MCF 10A (cell line): ENCODE measurements around the gene TNS3. TPM values are rescaled to one million over a fixed set of nuclear protein-coding genes. Genes with fewer than 3 reads are reported as not detected.
"Not testable (repeated sequence)": the region's sequence is repeated elsewhere in the genome, so short reads cannot be mapped to it uniquely, and the experiment has no call there.

Experiments used
- BruUV-seq: library from RNA; stranded (reverse); fragments of 400-500 nt; replicated peaks from 2 replicates; lab custom pipeline; 2021; lab: Mats Ljungman, UMichigan
- CTCF ChIA-PET: fragments of 300-600 bp; sonication (Branson Sonifier 250); formaldehyde crosslinking; extraction: SDS; loops from one replicate; lab custom pipeline; 2021; ENCODE audit warnings: antibody characterized with exemption, inconsistent platforms; lab: Yijun Ruan, JAX
- POLR2A ChIA-PET: fragments of 300-600, 350-650 bp; sonication (Branson Sonifier 250); formaldehyde crosslinking; extraction: SDS; loops from one replicate; lab custom pipeline; 2020; ENCODE audit warnings: antibody characterized with exemption, inconsistent platforms; lab: Yijun Ruan, JAX
- DNase-seq: peaks from one replicate; pipeline ENCODE4 v3.0.0-alpha.2; 2018; ENCODE audit not compliant: unreplicated experiment
- H3K27ac Mint-ChIP-seq: one replicate; pipeline ENCODE4 v1.8.0; 2022; ENCODE audit warnings: mild to moderate bottlenecking, low read depth, mixed read lengths; ENCODE audit not compliant: unreplicated experiment
- H3K27me3 Mint-ChIP-seq: one replicate; pipeline ENCODE4 v1.8.0; 2022; ENCODE audit warnings: mixed read lengths; ENCODE audit not compliant: insufficient read depth, unreplicated experiment
- H3K36me3 Mint-ChIP-seq: one replicate; pipeline ENCODE4 v1.8.0; 2022; ENCODE audit warnings: mild to moderate bottlenecking, moderate library complexity, mixed read lengths; ENCODE audit not compliant: insufficient read depth, unreplicated experiment
- H3K4me1 Mint-ChIP-seq: one replicate; pipeline ENCODE4 v1.8.0; 2022; ENCODE audit warnings: mixed read lengths; ENCODE audit not compliant: insufficient read depth, unreplicated experiment
- H3K4me3 Mint-ChIP-seq: one replicate; pipeline ENCODE4 v1.8.0; 2022; ENCODE audit warnings: mild to moderate bottlenecking, moderate library complexity, mixed read lengths; ENCODE audit not compliant: unreplicated experiment
- H3K9me3 Mint-ChIP-seq: one replicate; pipeline ENCODE4 v1.8.0; 2022; ENCODE audit warnings: mixed read lengths; ENCODE audit not compliant: unreplicated experiment
- CTCF ChIP-seq: fragments of 200-600 bp; IDR thresholded peaks from one replicate; pipeline ENCODE4 v1.8.0; 2022; ENCODE audit warnings: antibody characterized with exemption, mild to moderate bottlenecking; ENCODE audit not compliant: unreplicated experiment
- intact Hi-C: fragments of 100-400 bp; cut with micrococcal nuclease; formaldehyde crosslinking; loops from 2 replicates; pipeline ENCODE4 v1.14.1; 2022
- total RNA-seq: library from RNA; stranded (reverse); gene quantifications from 2 replicates; pipeline ENCODE4 v1.2.3, GENCODE V29; 2022

TNS3 gene
- total RNA-seq, 1 experiment from 2014 or later = 30.1 TPM

GRCh38 chr7:47471358-47471703 lies 110.6 kb downstream of the TNS3 start:
- CTCF ChIA-PET = interaction anchor here (0.6 to 0.7 kb wide), 2 partner anchors 14 to 198 kb away, joined by 3 read pairs; no protein-coding TSS in a partner anchor
- peak overlapping the region; percentile 40 for H3K27ac Mint-ChIP-seq
- no peaks in the 10 kb centered on the region for H3K9me3 Mint-ChIP-seq
- intact Hi-C loops = no loop called here
- no TSS peak for BruUV-seq
- peaks cover 10% of the 10 kb centered on the region for H3K36me3 Mint-ChIP-seq
- DNase-seq = no peak
- no peaks in the 10 kb centered on the region for H3K27me3 Mint-ChIP-seq
- H3K4me3 Mint-ChIP-seq = no peak overlapping the region
- no peak for TF ChIP-seq CTCF
- peaks cover 5% of the 10 kb centered on the region for H3K4me1 Mint-ChIP-seq
- POLR2A ChIA-PET = interaction anchor here (0.7 to 1.0 kb wide), 2 partner anchors 19 to 94 kb away, joined by 3 read pairs; no protein-coding TSS in a partner anchor

GRCh38 chr7:47470567-47471357 lies 111.1 kb downstream of the TNS3 start:
- Mint-ChIP-seq H3K9me3 (no peaks in the 10 kb centered on the region), H3K36me3 (peaks cover 14% of the 10 kb centered on the region), H3K4me1 (peaks cover 5% of the 10 kb centered on the region), H3K27me3 (no peaks in the 10 kb centered on the region), H3K4me3 (no peak overlapping the region), H3K27ac (peak overlapping the region; percentile 40)
- BruUV-seq = no TSS peak
- POLR2A ChIA-PET = interaction anchor here (0.7 to 1.0 kb wide), 2 partner anchors 18 to 94 kb away, joined by 3 read pairs; no protein-coding TSS in a partner anchor
- intact Hi-C loops = no loop called here
- CTCF ChIA-PET = interaction anchor here (0.6 to 0.7 kb wide), 4 partner anchors 13 to 366 kb away, joined by 3 read pairs; no protein-coding TSS in a partner anchor
- no peak for TF ChIP-seq CTCF
- no peak for DNase-seq

- H3K27me3 Mint-ChIP-seq, CTCF ChIA-PET, H3K4me1 Mint-ChIP-seq, H3K27ac Mint-ChIP-seq, BruUV-seq, H3K4me3 Mint-ChIP-seq, DNase-seq, H3K9me3 Mint-ChIP-seq, intact Hi-C loops, POLR2A ChIA-PET: not testable (repeated sequence)
- peaks cover 21% of the 10 kb centered on the region for H3K36me3 Mint-ChIP-seq
Observed at GRCh38 chr7:47469846-47470245, 112.1 kb downstream of the TNS3 start.

- no peak for DNase-seq
- no peaks in the 10 kb centered on the region for H3K9me3 Mint-ChIP-seq
- peaks cover 5% of the 10 kb centered on the region for H3K4me1 Mint-ChIP-seq
- BruUV-seq = no TSS peak
- H3K27ac Mint-ChIP-seq = no peak overlapping the region
- ChIA-PET POLR2A (no interaction called here), CTCF (no interaction called here)
- intact Hi-C loops = no loop called here
- no peak overlapping the region for H3K4me3 Mint-ChIP-seq
- TF ChIP-seq CTCF = no peak
- peaks cover 36% of the 10 kb centered on the region for H3K36me3 Mint-ChIP-seq
- H3K27me3 Mint-ChIP-seq = no peaks in the 10 kb centered on the region
Observed at GRCh38 chr7:47466832-47467231, 115.1 kb downstream of the TNS3 start.
